Liver (tissue), 9 donors: ENCODE measurements around the gene C2orf92. TPM values are rescaled to one million over a fixed set of nuclear protein-coding genes. Genes with fewer than 3 reads are reported as not detected.

Experiments used
- DNase-seq: peaks from one replicate; pipeline ENCODE4 v3.0.0-alpha.2; 2017; ENCODE audit warnings: low spot score
- H3K27ac ChIP-seq, 2 donors: one replicate each; pipeline ENCODE4 v1.7.0; 2013; ENCODE audit warnings: inconsistent platforms in 2 of 2, low read length in 2 of 2, control low read depth in 1 of 2, low read depth in 1 of 2, mild to moderate bottlenecking in 1 of 2
- H3K27me3 ChIP-seq, 4 donors: one replicate each; pipeline versions ENCODE4 v1.6.1 to v1.7.0; 2013; ENCODE audit warnings: low read length in 3 of 4, inconsistent platforms in 1 of 4, mild to moderate bottlenecking in 1 of 4, moderate library complexity in 1 of 4; ENCODE audit not compliant: control insufficient read depth in 4 of 4, insufficient read depth in 4 of 4
- H3K36me3 ChIP-seq, 4 donors: one replicate each; pipeline versions ENCODE4 v1.6.1 to v1.7.0; 2013; ENCODE audit warnings: low read length in 3 of 4, mild to moderate bottlenecking in 3 of 4, low read depth in 1 of 4, moderate library complexity in 1 of 4; ENCODE audit not compliant: control insufficient read depth in 4 of 4, insufficient read depth in 3 of 4
- H3K4me1 ChIP-seq, 4 donors: one replicate each; pipeline versions ENCODE4 v1.6.1 to v1.7.0; 2013; ENCODE audit warnings: low read length in 3 of 4, mild to moderate bottlenecking in 3 of 4, moderate library complexity in 1 of 4; ENCODE audit not compliant: control insufficient read depth in 4 of 4, insufficient read depth in 4 of 4
- H3K4me3 ChIP-seq, 3 donors: one replicate each; pipeline versions ENCODE4 v1.6.1 to v1.7.0; 2013; ENCODE audit warnings: low read length in 3 of 3, control low read depth in 1 of 3, low read depth in 1 of 3, mild to moderate bottlenecking in 1 of 3
- H3K9ac ChIP-seq, 2 donors: one replicate each; pipeline ENCODE4 v1.7.0; 2013; ENCODE audit warnings: low read length in 2 of 2, mild to moderate bottlenecking in 2 of 2, moderate library complexity in 2 of 2, control low read depth in 1 of 2, low read depth in 1 of 2
- H3K9me3 ChIP-seq, 4 donors: one replicate each; pipeline versions ENCODE4 v1.6.1 to v1.7.0; 2013; ENCODE audit warnings: low read length in 3 of 4; ENCODE audit not compliant: control insufficient read depth in 4 of 4
- EGR1 ChIP-seq, 2 donors: IDR thresholded peaks; 2 replicates each; pipeline ENCODE4 v1.6.1; 2016 to 2018; ENCODE audit warnings: antibody characterized with exemption in 2 of 2, low read depth in 2 of 2
- FOXA2 ChIP-seq: IDR thresholded peaks from 2 replicates; pipeline ENCODE4 v1.6.1; 2016; ENCODE audit warnings: antibody characterized with exemption
- GABPA ChIP-seq, 2 donors: IDR thresholded peaks in 1 of 2; conservative IDR thresholded peaks in 1 of 2; 2 replicates each; pipeline ENCODE4 v1.6.1; 2016; ENCODE audit warnings: antibody characterized with exemption in 2 of 2, mild to moderate bottlenecking in 1 of 2, moderate library complexity in 1 of 2
- HNF4A ChIP-seq, 2 donors: conservative IDR thresholded peaks; 2 replicates each; pipeline ENCODE4 v1.6.1; 2016; ENCODE audit warnings: antibody characterized with exemption in 2 of 2, mild to moderate bottlenecking in 2 of 2
- HNF4G ChIP-seq: IDR thresholded peaks from 2 replicates; pipeline ENCODE4 v1.6.1; 2016; ENCODE audit warnings: antibody characterized with exemption
- RAD21 ChIP-seq, 2 donors: IDR thresholded peaks; 2 replicates each; pipeline ENCODE4 v1.6.1; 2016; ENCODE audit warnings: antibody characterized with exemption in 2 of 2, mild to moderate bottlenecking in 2 of 2
- RXRA ChIP-seq, 2 donors: IDR thresholded peaks; 2 replicates each; pipeline ENCODE4 v1.6.1; 2017 to 2018; ENCODE audit warnings: antibody characterized with exemption in 2 of 2, mild to moderate bottlenecking in 1 of 2
- SP1 ChIP-seq: IDR thresholded peaks from 2 replicates; pipeline ENCODE4 v1.6.1; 2018; ENCODE audit warnings: antibody characterized with exemption, mild to moderate bottlenecking
- TAF1 ChIP-seq: conservative IDR thresholded peaks from 2 replicates; pipeline ENCODE4 v1.6.1; 2016; ENCODE audit warnings: antibody characterized with exemption, mild to moderate bottlenecking
- WGBS: extraction: QIAGEN DNeasy Blood & Tissue Kit; methylation state at CpG from one replicate; pipeline ENCODE4 v1.1.7; 2013; 5-methylcytosine and 5-hydroxymethylcytosine counted together
- polyA plus RNA-seq, 2 donors: library from polyadenylated mRNA; stranded (reverse) in 1 of 2; unstranded in 1 of 2; fragments of 200-250 nt in 1 of 2; fragments of >200 nt in 1 of 2; fragmentation: Nextera tagmentation in 1 of 2; extraction: Ambion mirVana in 1 of 2; gene quantifications; one replicate each; pipeline versions ENCODE4 v1.2.1 to v1.2.3, GENCODE V29; 2013 to 2015
- total RNA-seq, 2 donors: library from RNA; depleted of rRNA; stranded (reverse); fragments of >200 nt; gene quantifications; one replicate each; pipeline ENCODE4 v1.2.3, GENCODE V29; 2014
- TF ChIP-seq, protein P1 (sequence below): IDR thresholded peaks from 2 replicates; pipeline ENCODE4 v1.6.1; 2016; ENCODE audit warnings: antibody characterized with exemption
- TF ChIP-seq, protein P2 (sequence below): IDR thresholded peaks from 2 replicates; pipeline ENCODE4 v1.6.1; 2016; ENCODE audit warnings: antibody characterized with exemption, mild to moderate bottlenecking
- TF ChIP-seq, protein P3 (sequence below): fragments of 150-350 bp; IDR thresholded peaks from 2 replicates; pipeline ENCODE4 v1.5.1; 2017; ENCODE audit warnings: improper control_type of control experiment, low read depth, low read length; ENCODE audit not compliant: missing input control
- TF ChIP-seq, protein P4 (sequence below): IDR thresholded peaks from 2 replicates; pipeline ENCODE4 v1.6.1; 2016; ENCODE audit warnings: antibody characterized with exemption
- donor health status: healthy.
- donor health status: healthy.
- donor health status: healthy.
- donor health status: healthy.
- donor health status: healthy.

Gene C2orf92
- total and polyA plus RNA-seq, 4 donors = 0.96 to 8.0 (median 2.7) TPM

DNA sequence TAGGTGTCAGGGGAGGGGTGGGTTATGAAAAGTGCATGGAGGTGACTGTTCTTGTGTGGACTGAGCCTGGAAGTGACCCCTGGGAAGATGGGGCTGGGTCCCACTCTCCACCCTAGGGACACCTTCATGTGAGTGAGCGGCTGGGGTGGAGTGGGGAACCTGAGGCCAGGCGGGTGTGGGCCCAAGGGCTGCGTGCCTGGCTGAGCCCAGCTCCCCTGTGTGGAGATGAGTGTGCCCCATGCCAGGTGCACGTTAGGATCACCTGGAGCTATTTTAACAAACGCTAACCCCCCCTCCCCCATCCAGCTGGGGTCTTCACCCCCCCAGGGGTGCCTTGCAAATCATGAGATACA is 70.4 kb downstream of the C2orf92 start (continued):
- no peak for TF ChIP-seq SP1
- TF ChIP-seq HNF4A (conservative IDR thresholded peaks at IDR 0.05) = no peak
- no peak for TF ChIP-seq FOXA2
- no peak for TF ChIP-seq EGR1 (IDR thresholded peaks at IDR 0.05; ENCODE audit: low read depth in 2 of 2)
- no peak for TF ChIP-seq TAF1
- TF ChIP-seq, protein P1, sequence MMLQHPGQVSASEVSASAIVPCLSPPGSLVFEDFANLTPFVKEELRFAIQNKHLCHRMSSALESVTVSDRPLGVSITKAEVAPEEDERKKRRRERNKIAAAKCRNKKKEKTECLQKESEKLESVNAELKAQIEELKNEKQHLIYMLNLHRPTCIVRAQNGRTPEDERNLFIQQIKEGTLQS = no peak

DNA sequence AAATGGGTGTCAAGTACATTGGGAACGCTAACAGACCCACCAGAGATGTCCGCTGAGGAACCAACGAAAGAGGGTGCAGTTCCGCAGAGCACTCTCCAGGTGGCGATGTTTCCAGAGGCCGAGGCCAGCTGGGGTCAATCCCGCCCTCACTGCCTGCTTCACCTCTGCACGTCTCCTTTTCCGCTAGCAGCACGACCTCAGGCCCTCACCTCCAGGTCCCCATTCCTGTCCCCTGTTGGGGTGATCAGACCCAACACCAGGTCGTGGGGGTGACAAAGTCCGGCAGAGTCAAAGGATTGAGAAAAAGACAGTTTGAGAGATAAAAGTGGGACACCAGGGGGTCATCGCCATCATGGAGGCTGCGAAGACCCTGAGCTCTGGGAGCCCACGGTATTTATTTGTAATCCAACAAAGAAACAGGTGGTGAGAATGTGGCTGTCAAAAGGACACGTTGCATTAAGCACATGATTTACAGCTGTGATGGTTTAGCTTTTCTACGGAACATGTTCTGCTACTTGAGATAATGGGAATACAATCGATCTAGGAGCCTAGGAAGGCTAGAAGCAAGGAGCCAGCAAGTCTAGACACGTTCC is 71.2 kb downstream of the C2orf92 start:
- no peaks in the 10 kb centered on the region for H3K27me3 ChIP-seq
- peak; percentile 53 for DNase-seq
- no peak overlapping the region for H3K4me3 ChIP-seq
- no peaks in the 10 kb centered on the region for H3K36me3 ChIP-seq
- no peaks in the 10 kb centered on the region for H3K9me3 ChIP-seq
- TF ChIP-seq RXRA (IDR thresholded peaks at IDR 0.05) (peak in 1 of 2 donors; percentile 64), TAF1 (no peak), GABPA (IDR thresholded peaks at IDR 0.05 in 1 of 2, conservative IDR thresholded peaks at IDR 0.05 in 1 of 2) (no peak), FOXA2 (no peak), RAD21 (IDR thresholded peaks at IDR 0.05) (peak in 1 of 2 donors; percentile 73), EGR1 (IDR thresholded peaks at IDR 0.05; ENCODE audit: low read depth in 2 of 2) (no peak)
- TF ChIP-seq, protein P2, sequence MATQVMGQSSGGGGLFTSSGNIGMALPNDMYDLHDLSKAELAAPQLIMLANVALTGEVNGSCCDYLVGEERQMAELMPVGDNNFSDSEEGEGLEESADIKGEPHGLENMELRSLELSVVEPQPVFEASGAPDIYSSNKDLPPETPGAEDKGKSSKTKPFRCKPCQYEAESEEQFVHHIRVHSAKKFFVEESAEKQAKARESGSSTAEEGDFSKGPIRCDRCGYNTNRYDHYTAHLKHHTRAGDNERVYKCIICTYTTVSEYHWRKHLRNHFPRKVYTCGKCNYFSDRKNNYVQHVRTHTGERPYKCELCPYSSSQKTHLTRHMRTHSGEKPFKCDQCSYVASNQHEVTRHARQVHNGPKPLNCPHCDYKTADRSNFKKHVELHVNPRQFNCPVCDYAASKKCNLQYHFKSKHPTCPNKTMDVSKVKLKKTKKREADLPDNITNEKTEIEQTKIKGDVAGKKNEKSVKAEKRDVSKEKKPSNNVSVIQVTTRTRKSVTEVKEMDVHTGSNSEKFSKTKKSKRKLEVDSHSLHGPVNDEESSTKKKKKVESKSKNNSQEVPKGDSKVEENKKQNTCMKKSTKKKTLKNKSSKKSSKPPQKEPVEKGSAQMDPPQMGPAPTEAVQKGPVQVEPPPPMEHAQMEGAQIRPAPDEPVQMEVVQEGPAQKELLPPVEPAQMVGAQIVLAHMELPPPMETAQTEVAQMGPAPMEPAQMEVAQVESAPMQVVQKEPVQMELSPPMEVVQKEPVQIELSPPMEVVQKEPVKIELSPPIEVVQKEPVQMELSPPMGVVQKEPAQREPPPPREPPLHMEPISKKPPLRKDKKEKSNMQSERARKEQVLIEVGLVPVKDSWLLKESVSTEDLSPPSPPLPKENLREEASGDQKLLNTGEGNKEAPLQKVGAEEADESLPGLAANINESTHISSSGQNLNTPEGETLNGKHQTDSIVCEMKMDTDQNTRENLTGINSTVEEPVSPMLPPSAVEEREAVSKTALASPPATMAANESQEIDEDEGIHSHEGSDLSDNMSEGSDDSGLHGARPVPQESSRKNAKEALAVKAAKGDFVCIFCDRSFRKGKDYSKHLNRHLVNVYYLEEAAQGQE = no peak
- TF ChIP-seq, protein P1 = no peak
- TF ChIP-seq, protein P3, sequence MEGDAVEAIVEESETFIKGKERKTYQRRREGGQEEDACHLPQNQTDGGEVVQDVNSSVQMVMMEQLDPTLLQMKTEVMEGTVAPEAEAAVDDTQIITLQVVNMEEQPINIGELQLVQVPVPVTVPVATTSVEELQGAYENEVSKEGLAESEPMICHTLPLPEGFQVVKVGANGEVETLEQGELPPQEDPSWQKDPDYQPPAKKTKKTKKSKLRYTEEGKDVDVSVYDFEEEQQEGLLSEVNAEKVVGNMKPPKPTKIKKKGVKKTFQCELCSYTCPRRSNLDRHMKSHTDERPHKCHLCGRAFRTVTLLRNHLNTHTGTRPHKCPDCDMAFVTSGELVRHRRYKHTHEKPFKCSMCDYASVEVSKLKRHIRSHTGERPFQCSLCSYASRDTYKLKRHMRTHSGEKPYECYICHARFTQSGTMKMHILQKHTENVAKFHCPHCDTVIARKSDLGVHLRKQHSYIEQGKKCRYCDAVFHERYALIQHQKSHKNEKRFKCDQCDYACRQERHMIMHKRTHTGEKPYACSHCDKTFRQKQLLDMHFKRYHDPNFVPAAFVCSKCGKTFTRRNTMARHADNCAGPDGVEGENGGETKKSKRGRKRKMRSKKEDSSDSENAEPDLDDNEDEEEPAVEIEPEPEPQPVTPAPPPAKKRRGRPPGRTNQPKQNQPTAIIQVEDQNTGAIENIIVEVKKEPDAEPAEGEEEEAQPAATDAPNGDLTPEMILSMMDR = peak; percentile 61
- TF ChIP-seq, protein P4, sequence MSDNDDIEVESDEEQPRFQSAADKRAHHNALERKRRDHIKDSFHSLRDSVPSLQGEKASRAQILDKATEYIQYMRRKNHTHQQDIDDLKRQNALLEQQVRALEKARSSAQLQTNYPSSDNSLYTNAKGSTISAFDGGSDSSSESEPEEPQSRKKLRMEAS = no peak
- 38% methylated on average over 19 of the region's 19 CpGs for WGBS
- no peak overlapping the region for H3K9ac ChIP-seq
- H3K4me1 ChIP-seq = no peaks in the 10 kb centered on the region
- no peak overlapping the region for H3K27ac ChIP-seq

DNA sequence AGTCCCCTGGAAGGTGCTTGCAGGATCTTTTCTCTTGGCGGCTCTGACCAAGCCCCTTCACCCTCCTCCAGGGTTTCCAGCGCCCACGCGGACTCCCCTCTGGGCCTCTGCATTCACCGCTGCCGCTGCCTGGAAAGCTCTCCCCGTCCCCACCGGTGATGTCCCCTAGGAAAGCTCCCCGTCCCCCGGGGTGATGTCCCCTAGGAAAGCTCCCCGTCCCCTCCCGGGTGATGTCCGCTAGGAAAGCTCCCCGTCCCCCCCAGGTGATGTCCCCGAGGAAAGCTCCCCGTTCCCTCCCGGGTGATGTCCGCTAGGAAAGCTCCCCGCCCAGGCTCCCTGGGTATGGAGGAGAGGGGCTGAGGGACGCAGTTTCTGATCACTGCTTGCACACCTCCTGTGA is 71.7 kb downstream of the C2orf92 start:
- Histone ChIP-seq H3K9ac (no peak overlapping the region), H3K9me3 (no peaks in the 10 kb centered on the region), H3K4me3 (no peak overlapping the region), H3K27me3 (no peaks in the 10 kb centered on the region), H3K36me3 (no peaks in the 10 kb centered on the region), H3K4me1 (no peaks in the 10 kb centered on the region), H3K27ac (no peak overlapping the region)
- 92% methylated on average over 20 of the region's 20 CpGs for WGBS
- no peak for DNase-seq
- no peak for TF ChIP-seq FOXA2
- no peak for TF ChIP-seq HNF4G
